Prostate gland (tissue), 2 donors: ENCODE measurements around the gene ANKRD34B. TPM values are rescaled to one million over a fixed set of nuclear protein-coding genes. Genes with fewer than 3 reads are reported as not detected.

ENCODE experiments used
- DNase-seq: peaks from one replicate; pipeline ENCODE4 v3.0.0-alpha.2; 2019; ENCODE audit warnings: low spot score
- H3K27ac ChIP-seq, 2 donors: fragments of 200-600 bp; sonication (generic); 2 replicates each; pipeline ENCODE4 v1.5.1; 2017 to 2019
- H3K27me3 ChIP-seq: fragments of 200-600 bp; sonication (generic); replicated peaks from 2 replicates; pipeline ENCODE4 v1.5.1; 2019; ENCODE audit not compliant: insufficient read depth
- H3K36me3 ChIP-seq, 2 donors: fragments of 200-600 bp; sonication (generic); 1 replicate in 1 of 2; 2 replicates in 1 of 2; pipeline versions ENCODE4 v1.5.1 to v1.8.1; 2017 to 2019
- H3K4me1 ChIP-seq: fragments of 200-600 bp; sonication (generic); replicated peaks from 2 replicates; pipeline ENCODE4 v1.5.1; 2019
- H3K4me3 ChIP-seq, 2 donors: fragments of 200-600 bp; sonication (generic); 2 replicates each; pipeline ENCODE4 v1.5.1; 2017 to 2019
- H3K9me3 ChIP-seq: fragments of 200-600 bp; sonication (generic); 2 replicates; pipeline ENCODE4 v1.5.1; 2017
- POLR2A ChIP-seq: fragments of 450-650 bp; IDR thresholded peaks from one replicate; pipeline ENCODE4 v1.6.1; 2016; ENCODE audit warnings: antibody characterized with exemption, mild to moderate bottlenecking
- POLR2AphosphoS5 ChIP-seq: sonication (generic); formaldehyde crosslinking; IDR thresholded peaks from one replicate; pipeline ENCODE4 v1.6.1; 2017; ENCODE audit warnings: antibody characterized with exemption
- WGBS: methylation state at CpG from one replicate; pipeline ENCODE4 v1.1.5; 2018; 5-methylcytosine and 5-hydroxymethylcytosine counted together
- intact Hi-C: fragments of 100-400 bp; cut with DNase I; formaldehyde crosslinking; loops from one replicate; pipeline ENCODE4 v1.14.2; 2022
- total RNA-seq, 2 donors: library from RNA; depleted of rRNA; stranded (reverse); fragments of >200 nt; gene quantifications; one replicate each; pipeline ENCODE4 v1.1.0, GENCODE V29; 2016
- TF ChIP-seq, protein P1 (sequence below), 4 experiments: fragments of 200-600 bp in 2 of 4; fragments of 450-650 bp in 2 of 4; sonication (generic) in 2 of 4; IDR thresholded peaks; 1 replicate in 3 of 4; 2 replicates in 1 of 4; pipeline ENCODE4 v1.5.1; 2016 to 2019; ENCODE audit warnings: antibody characterized with exemption in 4 of 4, mild to moderate bottlenecking in 2 of 4, moderate library complexity in 2 of 4

Gene ANKRD34B
- total RNA-seq, 2 donors from 2014 or later, result 0.18 TPM; not detected in 1

DNA sequence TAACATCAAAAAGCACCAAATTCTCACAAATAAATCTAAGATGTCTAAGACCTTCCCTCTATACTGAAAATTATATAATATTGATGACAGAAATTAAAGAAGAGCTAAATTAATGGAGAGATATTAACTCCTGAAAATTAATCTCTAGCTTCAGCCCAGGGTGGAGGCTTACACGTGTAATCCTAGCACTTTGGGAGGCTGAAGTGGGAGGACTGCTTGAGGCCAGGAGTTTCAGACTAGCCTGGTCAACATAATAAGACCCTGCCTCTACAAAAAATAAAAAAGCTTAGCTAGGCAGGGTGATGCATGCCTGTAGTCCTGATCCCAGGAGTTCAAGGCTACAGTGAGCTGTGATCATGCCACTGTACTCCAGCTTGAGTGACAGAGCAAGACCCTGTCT, 39.6 kb upstream of the ANKRD34B start:
- TF ChIP-seq POLR2A (no peak), POLR2AphosphoS5 (no peak)
- TF ChIP-seq, protein P1, sequence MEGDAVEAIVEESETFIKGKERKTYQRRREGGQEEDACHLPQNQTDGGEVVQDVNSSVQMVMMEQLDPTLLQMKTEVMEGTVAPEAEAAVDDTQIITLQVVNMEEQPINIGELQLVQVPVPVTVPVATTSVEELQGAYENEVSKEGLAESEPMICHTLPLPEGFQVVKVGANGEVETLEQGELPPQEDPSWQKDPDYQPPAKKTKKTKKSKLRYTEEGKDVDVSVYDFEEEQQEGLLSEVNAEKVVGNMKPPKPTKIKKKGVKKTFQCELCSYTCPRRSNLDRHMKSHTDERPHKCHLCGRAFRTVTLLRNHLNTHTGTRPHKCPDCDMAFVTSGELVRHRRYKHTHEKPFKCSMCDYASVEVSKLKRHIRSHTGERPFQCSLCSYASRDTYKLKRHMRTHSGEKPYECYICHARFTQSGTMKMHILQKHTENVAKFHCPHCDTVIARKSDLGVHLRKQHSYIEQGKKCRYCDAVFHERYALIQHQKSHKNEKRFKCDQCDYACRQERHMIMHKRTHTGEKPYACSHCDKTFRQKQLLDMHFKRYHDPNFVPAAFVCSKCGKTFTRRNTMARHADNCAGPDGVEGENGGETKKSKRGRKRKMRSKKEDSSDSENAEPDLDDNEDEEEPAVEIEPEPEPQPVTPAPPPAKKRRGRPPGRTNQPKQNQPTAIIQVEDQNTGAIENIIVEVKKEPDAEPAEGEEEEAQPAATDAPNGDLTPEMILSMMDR (IDR thresholded peaks at IDR 0.05), result no peak
- intact Hi-C loops, result no loop called here
- no peak for DNase-seq
- Histone ChIP-seq H3K27me3 (no peaks in the 10 kb centered on the region), H3K4me3 (no peak overlapping the region), H3K27ac (no peak overlapping the region), H3K4me1 (no peaks in the 10 kb centered on the region), H3K36me3 (no peaks in the 10 kb centered on the region), H3K9me3 (no peaks in the 10 kb centered on the region)
- WGBS, result 90% methylated on average over 1 of the region's 1 CpG

DNA sequence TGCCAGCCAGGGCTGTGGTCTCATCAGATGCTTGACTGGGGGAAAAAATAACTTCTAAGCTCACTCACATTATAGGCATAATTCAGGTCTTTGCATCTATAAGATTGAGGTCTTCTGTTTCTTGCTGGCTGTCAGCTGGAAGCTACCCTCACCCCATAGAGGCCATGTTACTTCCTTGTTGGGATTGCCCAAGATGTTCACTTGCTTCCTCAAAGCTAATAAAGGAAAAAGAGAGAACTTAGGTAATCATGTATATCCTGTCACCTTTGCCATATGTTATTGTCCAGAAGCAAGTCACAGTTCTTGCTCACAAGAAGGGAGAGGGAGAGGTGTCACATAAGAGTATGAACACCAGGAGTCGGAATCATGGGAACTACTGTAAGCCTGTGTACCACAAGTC, 38.7 kb upstream of the ANKRD34B start:
- H3K4me3 ChIP-seq, result no peak overlapping the region
- no peak overlapping the region for H3K27ac ChIP-seq
- no peak for DNase-seq
- TF ChIP-seq, protein P1 (IDR thresholded peaks at IDR 0.05), result no peak
- TF ChIP-seq POLR2A, result no peak
- TF ChIP-seq POLR2AphosphoS5, result no peak
- H3K27me3 ChIP-seq, result no peaks in the 10 kb centered on the region
- 92% methylated on average over 1 of the region's 1 CpG for WGBS
- no peaks in the 10 kb centered on the region for H3K4me1 ChIP-seq
- intact Hi-C loops, result no loop called here
- H3K36me3 ChIP-seq, result no peaks in the 10 kb centered on the region
- H3K9me3 ChIP-seq, result no peaks in the 10 kb centered on the region

DNA sequence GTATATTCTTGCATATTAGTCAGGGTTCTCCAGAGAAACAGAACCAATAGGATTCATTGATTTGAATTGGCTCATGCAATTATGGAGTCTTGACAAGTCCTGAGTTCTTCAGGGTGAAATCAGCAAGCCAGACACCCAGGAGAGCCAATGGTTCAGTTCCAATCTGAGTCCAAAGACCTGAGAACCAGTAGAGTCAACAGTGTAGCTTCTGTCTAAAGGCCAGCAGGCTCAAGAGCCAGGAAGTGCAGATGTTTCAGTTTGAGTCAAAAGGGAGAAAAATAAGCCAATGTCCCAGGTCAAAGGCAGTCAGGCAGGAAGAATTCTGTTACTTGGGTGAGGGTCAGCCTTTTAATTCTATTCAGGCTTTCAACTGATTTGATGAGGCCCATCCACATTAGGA, 37.8 kb upstream of the ANKRD34B start:
- DNase-seq, result no peak
- Histone ChIP-seq H3K27ac (no peak overlapping the region), H3K27me3 (no peaks in the 10 kb centered on the region), H3K36me3 (no peaks in the 10 kb centered on the region), H3K4me3 (no peak overlapping the region), H3K4me1 (no peaks in the 10 kb centered on the region), H3K9me3 (no peaks in the 10 kb centered on the region)
- intact Hi-C loops, result no loop called here
- TF ChIP-seq, protein P1 (IDR thresholded peaks at IDR 0.05), result no peak
- no peak for TF ChIP-seq POLR2A
- TF ChIP-seq POLR2AphosphoS5, result no peak

DNA sequence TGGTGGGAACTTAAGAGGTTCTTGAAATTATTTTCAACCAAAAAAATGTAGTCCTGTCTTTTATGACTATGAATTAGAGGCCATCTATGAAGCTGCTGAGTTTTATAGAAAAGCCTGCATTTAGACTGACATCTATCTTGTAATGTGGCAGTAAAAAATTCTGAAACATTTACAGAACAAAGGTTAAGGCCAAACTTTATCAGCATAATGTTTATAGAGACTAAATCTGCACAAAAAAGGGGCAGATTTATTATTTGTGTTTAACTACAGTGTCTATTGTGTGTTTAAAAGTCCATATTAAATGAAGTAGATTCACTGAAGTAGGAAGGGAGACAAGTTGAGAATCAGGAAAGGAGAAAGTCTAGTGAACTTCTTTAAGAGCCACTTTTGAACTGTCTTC, 37.3 kb upstream of the ANKRD34B start:
- no peak for DNase-seq
- no peaks in the 10 kb centered on the region for H3K27me3 ChIP-seq
- H3K4me1 ChIP-seq, result no peaks in the 10 kb centered on the region
- intact Hi-C loops, result no loop called here
- H3K36me3 ChIP-seq, result no peaks in the 10 kb centered on the region
- no peaks in the 10 kb centered on the region for H3K9me3 ChIP-seq
- no peak overlapping the region for H3K27ac ChIP-seq
- H3K4me3 ChIP-seq, result no peak overlapping the region
- TF ChIP-seq POLR2A (no peak), POLR2AphosphoS5 (no peak)
- TF ChIP-seq, protein P1 (IDR thresholded peaks at IDR 0.05), result no peak

DNA sequence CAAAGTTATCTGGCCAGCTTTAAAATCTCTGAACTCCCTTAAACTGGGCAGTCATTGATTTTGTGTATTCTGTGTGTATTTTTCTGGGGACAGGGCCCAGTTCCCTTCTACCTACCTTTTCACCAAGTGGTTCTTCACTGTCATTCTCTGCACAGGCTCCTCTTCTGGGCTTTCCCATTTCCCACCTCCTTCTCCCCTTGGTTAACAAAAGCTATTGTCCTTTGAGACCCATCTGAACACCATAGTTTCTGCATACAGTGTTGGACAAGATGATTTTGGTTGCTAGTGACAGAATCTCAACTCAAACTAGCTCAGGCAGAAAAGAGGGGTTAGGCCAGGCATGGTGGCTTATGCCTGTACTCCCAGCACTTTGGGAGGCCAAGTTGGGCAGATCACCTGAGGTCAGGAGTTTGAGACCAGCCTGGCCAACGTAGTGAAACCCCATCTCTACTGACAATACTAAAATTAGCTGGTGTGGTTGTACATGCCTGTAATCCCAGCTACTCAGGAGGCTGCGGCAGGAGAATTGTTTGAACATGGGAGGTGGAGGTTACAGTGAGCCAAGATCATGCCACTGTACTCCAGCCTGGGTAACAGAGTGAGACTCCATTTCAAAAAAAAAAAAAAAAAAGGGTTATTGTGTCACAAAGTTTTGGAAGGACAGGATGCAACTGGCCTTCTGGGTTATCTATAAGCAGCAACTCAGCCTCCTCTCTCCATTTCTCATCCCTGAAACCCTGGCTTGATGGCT, 31.0 kb upstream of the ANKRD34B start:
- 96% methylated on average over 2 of the region's 2 CpGs for WGBS
- Histone ChIP-seq H3K27me3 (no peaks in the 10 kb centered on the region), H3K4me1 (no peaks in the 10 kb centered on the region), H3K36me3 (no peaks in the 10 kb centered on the region), H3K27ac (no peak overlapping the region), H3K4me3 (no peak overlapping the region), H3K9me3 (no peaks in the 10 kb centered on the region)
- intact Hi-C loops, result no loop called here
- no peak for TF ChIP-seq POLR2A
- no peak for TF ChIP-seq POLR2AphosphoS5
- TF ChIP-seq, protein P1 (IDR thresholded peaks at IDR 0.05), result no peak
- DNase-seq, result no peak
